PC-3 (cell line): ENCODE measurements around the gene ARHGAP26. TPM values are rescaled to one million over a fixed set of nuclear protein-coding genes. Genes with fewer than 3 reads are reported as not detected.

Experiments used
- ATAC-seq: fragments of 200-7000 bp; cut with Tn5 transposase; 2 replicates; pipeline ENCODE4 v1.9.1; 2020; ENCODE audit warnings: mild to moderate bottlenecking, moderate library complexity
- BruUV-seq: library from RNA; stranded (reverse); fragments of 400-500 nt; replicated peaks from 2 replicates; lab custom pipeline; 2021; lab: Mats Ljungman, UMichigan
- CTCF ChIA-PET: fragments of 300-600 bp; sonication (Branson Sonifier 250); formaldehyde crosslinking; loops from one replicate; lab custom pipeline; 2022; ENCODE audit warnings: antibody characterized with exemption; lab: Charles Lee
- POLR2A ChIA-PET: fragments of 300-600 bp; sonication (Branson Sonifier 250); formaldehyde crosslinking; loops from one replicate; lab custom pipeline; 2022; ENCODE audit warnings: antibody characterized with exemption; ENCODE audit not compliant: unreplicated experiment; lab: Charles Lee
- DNase-seq: peaks from one replicate; pipeline ENCODE4 v3.0.0-alpha.2; 2015
- H2AFZ ChIP-seq: fragments of 300-600 bp; sonication (generic); 2 replicates; pipeline ENCODE4 v1.6.0; 2016; ENCODE audit warnings: antibody characterized with exemption, low read length
- H3F3A ChIP-seq: fragments of 300-600 bp; sonication (generic); one replicate; pipeline ENCODE4 v1.6.0; 2017; ENCODE audit warnings: antibody characterized with exemption, low read length, control low read depth, mild to moderate bottlenecking; ENCODE audit not compliant: unreplicated experiment
- H3K27ac ChIP-seq: fragments of 300-600 bp; sonication (generic); 2 replicates; pipeline ENCODE4 v1.5.1; 2016; ENCODE audit warnings: mild to moderate bottlenecking, low read length
- H3K27me3 ChIP-seq: fragments of 300-600 bp; sonication (generic); 2 replicates; pipeline ENCODE4 v1.6.1; 2016; ENCODE audit warnings: low read length, mixed read lengths
- H3K36me3 ChIP-seq: fragments of 300-600 bp; sonication (generic); 2 replicates; pipeline ENCODE4 v1.6.1; 2016; ENCODE audit warnings: low read depth, mixed run types, low read length, mixed read lengths
- H3K4me1 ChIP-seq: fragments of 300-600 bp; sonication (generic); 2 replicates; pipeline ENCODE4 v1.5.1; 2016; ENCODE audit warnings: low read length; ENCODE audit not compliant: insufficient read depth
- H3K4me2 ChIP-seq: fragments of 300-600 bp; sonication (generic); 2 replicates; pipeline ENCODE4 v1.6.0; 2016; ENCODE audit warnings: low read length
- H3K4me3 ChIP-seq: fragments of 300-600 bp; sonication (generic); 2 replicates; pipeline ENCODE4 v1.5.1; 2016; ENCODE audit warnings: mild to moderate bottlenecking, low read length, mixed read lengths
- H3K79me2 ChIP-seq: fragments of 300-600 bp; sonication (generic); 2 replicates; pipeline ENCODE4 v1.6.1; 2017; ENCODE audit warnings: low read length, mixed read lengths
- H3K9ac ChIP-seq: fragments of 300-600 bp; sonication (generic); 2 replicates; pipeline ENCODE4 v1.6.0; 2016; ENCODE audit warnings: mild to moderate bottlenecking, low read length
- H3K9me2 ChIP-seq: fragments of 300-600 bp; sonication (generic); replicated peaks from 2 replicates; pipeline ENCODE4 v1.6.1; 2016; ENCODE audit warnings: mixed run types, low read length, mixed read lengths
- H3K9me3 ChIP-seq: fragments of 300-600 bp; sonication (generic); 2 replicates; pipeline ENCODE4 v1.6.1; 2016; ENCODE audit warnings: low read length, mixed read lengths
- H4K20me1 ChIP-seq: fragments of 300-600 bp; sonication (generic); 2 replicates; pipeline ENCODE4 v1.6.1; 2016; ENCODE audit warnings: low read length, mixed read lengths
- CTCF ChIP-seq: fragments of 300-600 bp; sonication (generic); conservative IDR thresholded peaks from 2 replicates; pipeline ENCODE4 v1.5.1; 2017; ENCODE audit warnings: antibody characterized with exemption, low read depth, mild to moderate bottlenecking, low read length
- EZH2 ChIP-seq: fragments of 300-600 bp; sonication (generic); IDR thresholded peaks from one replicate; pipeline ENCODE4 v1.6.1; 2017; ENCODE audit warnings: antibody characterized with exemption, mild to moderate bottlenecking, low read length; ENCODE audit not compliant: unreplicated experiment
- EZH2phosphoT487 ChIP-seq: fragments of 300-600 bp; sonication (generic); IDR thresholded peaks from 2 replicates; pipeline ENCODE4 v1.6.1; 2018; ENCODE audit warnings: mild to moderate bottlenecking, antibody characterized with exemption, low read length, borderline replicate concordance
- intact Hi-C: fragments of 100-400 bp; cut with micrococcal nuclease; formaldehyde crosslinking; loops from 2 replicates; pipeline ENCODE4 v1.9.0; 2023
- total RNA-seq: library from RNA; depleted of rRNA; stranded (reverse); fragments of >200 nt; gene quantifications from 2 replicates; pipeline ENCODE4 v1.2.3, GENCODE V29; 2014

The ARHGAP26 gene
- total RNA-seq, 1 experiment from 2014 or later, result 11.7 TPM

GRCh38 chr5:142853682-142854081, 83.5 kb downstream of the ARHGAP26 start:
- H3K9me3 ChIP-seq, result no peaks in the 10 kb centered on the region
- POLR2A ChIA-PET, result no interaction called here
- H3K4me3 ChIP-seq, result no peak overlapping the region
- H3K27me3 ChIP-seq, result no peaks in the 10 kb centered on the region
- no peak overlapping the region for H3K4me2 ChIP-seq
- TF ChIP-seq EZH2 (no peak), CTCF (no peak), EZH2phosphoT487 (no peak)
- no peaks in the 10 kb centered on the region for H3K9me2 ChIP-seq
- no peaks in the 10 kb centered on the region for H3K36me3 ChIP-seq
- BruUV-seq, result no TSS peak
- ATAC-seq (no peak), DNase-seq (no peak)
- H3K27ac ChIP-seq, result no peak overlapping the region
- H3K9ac ChIP-seq, result no peak overlapping the region
- H4K20me1 ChIP-seq, result no peaks in the 10 kb centered on the region
- intact Hi-C loops, result no loop called here
- H2AFZ ChIP-seq, result no peak overlapping the region
- H3K4me1 ChIP-seq, result peaks cover 6% of the 10 kb centered on the region; the same call in 1 of the 2 replicates
- peaks cover 27% of the 10 kb centered on the region; the same call in 1 of the 2 replicates for H3K79me2 ChIP-seq
- CTCF ChIA-PET, result no interaction called here
- no peaks in the 10 kb centered on the region for H3F3A ChIP-seq

GRCh38 chr5:142856269-142856782, 86.1 kb downstream of the ARHGAP26 start:
- Histone ChIP-seq H3K4me3 (no peak overlapping the region), H4K20me1 (no peaks in the 10 kb centered on the region), H3K9me3 (no peaks in the 10 kb centered on the region), H3K27me3 (no peaks in the 10 kb centered on the region), H3K9me2 (no peaks in the 10 kb centered on the region), H3K4me1 (peaks cover 6% of the 10 kb centered on the region; the same call in 1 of the 2 replicates), H3K9ac (no peak overlapping the region), H3K27ac (no peak overlapping the region), H3K36me3 (no peaks in the 10 kb centered on the region), H3F3A (no peaks in the 10 kb centered on the region), H3K79me2 (peaks cover 22% of the 10 kb centered on the region; the same call in 1 of the 2 replicates), H2AFZ (no peak overlapping the region), H3K4me2 (no peak overlapping the region)
- no peak for DNase-seq
- ChIA-PET CTCF (no interaction called here), POLR2A (no interaction called here)
- BruUV-seq, result no TSS peak
- ATAC-seq, result no peak
- TF ChIP-seq EZH2, result no peak
- no peak for TF ChIP-seq EZH2phosphoT487
- TF ChIP-seq CTCF, result no peak
- intact Hi-C loops, result no loop called here

GRCh38 chr5:142857405-142857804, 87.2 kb downstream of the ARHGAP26 start:
- ChIA-PET CTCF (no interaction called here), POLR2A (no interaction called here)
- no peak for DNase-seq
- Histone ChIP-seq H3K4me1 (peaks cover 6% of the 10 kb centered on the region; the same call in 1 of the 2 replicates), H3K36me3 (no peaks in the 10 kb centered on the region), H3K4me3 (no peak overlapping the region), H3F3A (no peaks in the 10 kb centered on the region), H3K27ac (no peak overlapping the region), H3K79me2 (peaks cover 21% of the 10 kb centered on the region; the same call in 1 of the 2 replicates), H3K27me3 (no peaks in the 10 kb centered on the region), H2AFZ (no peak overlapping the region), H4K20me1 (no peaks in the 10 kb centered on the region), H3K9me3 (no peaks in the 10 kb centered on the region), H3K4me2 (no peak overlapping the region), H3K9me2 (no peaks in the 10 kb centered on the region), H3K9ac (no peak overlapping the region)
- TF ChIP-seq EZH2phosphoT487 (no peak), CTCF (no peak), EZH2 (no peak)
- BruUV-seq, result no TSS peak
- no peak for ATAC-seq
- intact Hi-C loops, result no loop called here
